ENCODE data around the gene CCDC9B. TPM values are rescaled to one million over a fixed set of nuclear protein-coding genes. Genes with fewer than 3 reads are reported as not detected.

Gene CCDC9B
- total and polyA plus RNA-seq, 2 experiments from 2014 or later: 19.6 to 33.1 TPM

GRCh38 chr15:40330368-40330836 lies 10.3 kb downstream of the CCDC9B start:
- Histone ChIP-seq H3K9me2 (ENCODE audit: insufficient read depth) (no peaks in the 10 kb centered on the region), H3K4me3 (no peak overlapping the region), H3K4me1 (ENCODE audit: insufficient read depth) (peaks cover 47% of the 10 kb centered on the region), H3K27ac (peak overlapping the region; percentile 50), H2AFZ (no peak overlapping the region), H4K20me1 (ENCODE audit: insufficient read depth) (no peaks in the 10 kb centered on the region), H3K36me3 (ENCODE audit: low read depth) (no peaks in the 10 kb centered on the region), H3K4me2 (ENCODE audit: unreplicated experiment) (no peak overlapping the region), H3K79me2 (ENCODE audit: insufficient read depth) (peaks cover 14% of the 10 kb centered on the region), H3F3A (ENCODE audit: insufficient read depth) (peaks cover 41% of the 10 kb centered on the region), H3K27me3 (replicated peaks; ENCODE audit: insufficient read depth) (no peaks in the 10 kb centered on the region), H3K9me3 (ENCODE audit: low read depth) (no peaks in the 10 kb centered on the region), H3K9ac (no peak overlapping the region)
- TF ChIP-seq EZH2phosphoT487 (IDR thresholded peaks at IDR 0.05; ENCODE audit: insufficient read depth, low read depth) (no peak), EZH2 (IDR thresholded peaks at IDR 0.05; ENCODE audit: insufficient read depth, poor library complexity, severe bottlenecking) (no peak)
- peak; percentile 64 for DNase-seq
- in situ Hi-C loops (cut with MboI): no loop called here
- WGBS, 2 experiments (ENCODE audit: low coverage in 1 of 2, low lambda C conversion rate in 2 of 2, missing lambda C conversion rate in 2 of 2): 47 to 60% methylated on average over 5 of the region's 5 CpGs

DNA sequence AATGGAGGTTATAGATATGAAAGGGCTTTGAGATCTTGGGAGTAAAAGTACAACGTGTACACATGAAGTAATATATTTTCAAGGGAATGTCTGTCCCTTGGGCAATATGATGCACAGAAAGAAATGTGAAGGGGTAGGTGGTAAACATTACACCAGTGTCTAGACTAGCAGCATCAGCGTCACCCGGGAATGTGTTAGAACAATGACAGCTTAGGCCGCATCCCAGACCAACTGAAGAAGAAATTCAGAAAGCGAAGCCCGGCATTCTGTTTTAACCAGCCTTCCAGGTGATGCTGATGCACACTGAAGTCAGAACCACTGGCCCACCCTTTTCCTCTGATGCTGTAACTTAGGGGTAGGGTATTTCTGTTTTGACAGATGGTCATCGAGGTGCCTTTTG lies 10.9 kb downstream of the CCDC9B start:
- Histone ChIP-seq H3K4me1 (ENCODE audit: insufficient read depth) (peaks cover 52% of the 10 kb centered on the region), H3F3A (ENCODE audit: insufficient read depth) (peaks cover 41% of the 10 kb centered on the region), H3K4me2 (ENCODE audit: unreplicated experiment) (no peak overlapping the region), H2AFZ (no peak overlapping the region), H3K27ac (peak overlapping the region; percentile 50), H3K79me2 (ENCODE audit: insufficient read depth) (peaks cover 20% of the 10 kb centered on the region), H3K27me3 (replicated peaks; ENCODE audit: insufficient read depth) (no peaks in the 10 kb centered on the region), H3K9ac (no peak overlapping the region), H3K4me3 (no peak overlapping the region), H3K36me3 (ENCODE audit: low read depth) (no peaks in the 10 kb centered on the region), H4K20me1 (ENCODE audit: insufficient read depth) (no peaks in the 10 kb centered on the region), H3K9me2 (ENCODE audit: insufficient read depth) (no peaks in the 10 kb centered on the region), H3K9me3 (ENCODE audit: low read depth) (no peaks in the 10 kb centered on the region)
- TF ChIP-seq EZH2 (IDR thresholded peaks at IDR 0.05; ENCODE audit: insufficient read depth, poor library complexity, severe bottlenecking) (no peak), EZH2phosphoT487 (IDR thresholded peaks at IDR 0.05; ENCODE audit: insufficient read depth, low read depth) (no peak)
- DNase-seq: peak; percentile 29
- 94 to 97% methylated on average over 7 of the region's 7 CpGs for WGBS, 2 experiments (ENCODE audit: low coverage in 1 of 2, low lambda C conversion rate in 2 of 2, missing lambda C conversion rate in 2 of 2)
- in situ Hi-C loops (cut with MboI): no loop called here

DNA sequence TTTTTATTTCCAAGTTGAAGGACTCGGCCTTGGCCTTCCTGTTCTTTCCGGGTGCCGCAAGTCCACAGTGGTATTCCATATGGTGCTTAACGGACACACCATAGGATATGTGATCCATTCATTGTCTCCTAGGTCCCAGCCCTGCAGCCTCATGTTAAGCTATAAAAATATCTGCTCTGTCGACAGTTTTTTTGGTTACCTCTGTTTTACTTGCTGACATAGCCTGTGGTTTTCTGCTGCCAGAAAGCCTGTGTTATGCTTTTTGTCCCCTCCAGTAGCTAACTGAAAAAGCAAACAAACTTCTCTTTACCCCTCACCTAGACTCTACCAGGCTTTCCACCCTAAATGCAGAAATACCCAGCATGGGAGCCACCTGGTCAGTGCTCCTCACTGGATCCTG lies 12.0 kb downstream of the CCDC9B start:
- H3K9me3 ChIP-seq (ENCODE audit: low read depth): no peaks in the 10 kb centered on the region
- no peak overlapping the region for H3K9ac ChIP-seq
- no peaks in the 10 kb centered on the region for H4K20me1 ChIP-seq (ENCODE audit: insufficient read depth)
- H3K79me2 ChIP-seq (ENCODE audit: insufficient read depth): peaks cover 25% of the 10 kb centered on the region
- H3K4me3 ChIP-seq: no peak overlapping the region
- H3K27me3 ChIP-seq (replicated peaks; ENCODE audit: insufficient read depth): no peaks in the 10 kb centered on the region
- H2AFZ ChIP-seq: no peak overlapping the region
- H3K27ac ChIP-seq: peak overlapping the region; percentile 10; the same call in 1 of the 2 replicates
- H3K4me2 ChIP-seq (ENCODE audit: unreplicated experiment): peak overlapping the region; percentile 51
- TF ChIP-seq EZH2phosphoT487 (IDR thresholded peaks at IDR 0.05; ENCODE audit: insufficient read depth, low read depth): no peak
- TF ChIP-seq EZH2 (IDR thresholded peaks at IDR 0.05; ENCODE audit: insufficient read depth, poor library complexity, severe bottlenecking): no peak
- peaks cover 41% of the 10 kb centered on the region for H3F3A ChIP-seq (ENCODE audit: insufficient read depth)
- WGBS, 2 experiments (ENCODE audit: low coverage in 1 of 2, low lambda C conversion rate in 2 of 2, missing lambda C conversion rate in 2 of 2): 72 to 86% methylated on average over 5 of the region's 5 CpGs
- H3K9me2 ChIP-seq (ENCODE audit: insufficient read depth): no peaks in the 10 kb centered on the region
- in situ Hi-C loops (cut with MboI): no loop called here
- no peaks in the 10 kb centered on the region for H3K36me3 ChIP-seq (ENCODE audit: low read depth)
- H3K4me1 ChIP-seq (ENCODE audit: insufficient read depth): peaks cover 52% of the 10 kb centered on the region
- no peak for DNase-seq

GRCh38 chr15:40328176-40328575 lies 12.6 kb downstream of the CCDC9B start:
- Histone ChIP-seq H3K9me3 (ENCODE audit: low read depth) (no peaks in the 10 kb centered on the region), H3K9me2 (ENCODE audit: insufficient read depth) (no peaks in the 10 kb centered on the region), H3K4me3 (no peak overlapping the region), H2AFZ (no peak overlapping the region), H4K20me1 (ENCODE audit: insufficient read depth) (no peaks in the 10 kb centered on the region), H3K4me1 (ENCODE audit: insufficient read depth) (peaks cover 47% of the 10 kb centered on the region), H3K79me2 (ENCODE audit: insufficient read depth) (peaks cover 25% of the 10 kb centered on the region), H3K27me3 (replicated peaks; ENCODE audit: insufficient read depth) (no peaks in the 10 kb centered on the region), H3K36me3 (ENCODE audit: low read depth) (no peaks in the 10 kb centered on the region), H3F3A (ENCODE audit: insufficient read depth) (peaks cover 41% of the 10 kb centered on the region), H3K9ac (no peak overlapping the region), H3K27ac (peak overlapping the region; percentile 10; the same call in 1 of the 2 replicates), H3K4me2 (ENCODE audit: unreplicated experiment) (peak overlapping the region; percentile 51)
- TF ChIP-seq EZH2phosphoT487 (IDR thresholded peaks at IDR 0.05; ENCODE audit: insufficient read depth, low read depth): no peak
- no peak for TF ChIP-seq EZH2 (IDR thresholded peaks at IDR 0.05; ENCODE audit: insufficient read depth, poor library complexity, severe bottlenecking)
- no peak for DNase-seq
- 80 to 86% methylated on average over 3 of the region's 3 CpGs for WGBS, 2 experiments (ENCODE audit: low coverage in 1 of 2, low lambda C conversion rate in 2 of 2, missing lambda C conversion rate in 2 of 2)
- in situ Hi-C loops (cut with MboI): no loop called here

DNA sequence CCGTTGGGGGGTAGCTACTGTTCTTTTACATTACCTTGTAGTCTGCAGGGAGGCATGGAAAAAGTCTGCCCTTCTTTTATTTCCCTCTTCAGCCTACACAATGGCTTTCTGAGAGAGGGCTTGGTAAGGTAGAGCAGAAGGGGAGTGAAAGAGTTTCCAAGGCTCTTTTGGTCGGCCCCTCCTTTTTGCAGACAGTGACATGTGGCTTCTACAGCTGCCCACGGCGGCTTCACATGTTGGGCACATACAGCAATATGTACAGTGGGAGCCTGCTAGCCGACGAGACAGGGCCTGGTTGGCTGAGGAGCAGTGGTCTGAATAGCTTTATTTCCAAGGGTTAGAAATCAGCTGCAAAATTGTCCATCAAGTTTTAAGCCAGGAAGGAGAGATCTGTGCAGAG lies 13.3 kb downstream of the CCDC9B start:
- H3K4me2 ChIP-seq (ENCODE audit: unreplicated experiment): peak overlapping the region; percentile 51
- in situ Hi-C loops (cut with MboI): no loop called here
- H3K4me1 ChIP-seq (ENCODE audit: insufficient read depth): peaks cover 45% of the 10 kb centered on the region
- no peak for TF ChIP-seq EZH2phosphoT487 (IDR thresholded peaks at IDR 0.05; ENCODE audit: insufficient read depth, low read depth)
- TF ChIP-seq EZH2 (IDR thresholded peaks at IDR 0.05; ENCODE audit: insufficient read depth, poor library complexity, severe bottlenecking): no peak
- H3K27ac ChIP-seq: no peak overlapping the region
- no peaks in the 10 kb centered on the region for H3K9me3 ChIP-seq (ENCODE audit: low read depth)
- 86 to 93% methylated on average over 6 of the region's 6 CpGs for WGBS, 2 experiments (ENCODE audit: low coverage in 1 of 2, low lambda C conversion rate in 2 of 2, missing lambda C conversion rate in 2 of 2)
- peaks cover 25% of the 10 kb centered on the region for H3K79me2 ChIP-seq (ENCODE audit: insufficient read depth)
- no peak overlapping the region for H2AFZ ChIP-seq
- no peaks in the 10 kb centered on the region for H3K9me2 ChIP-seq (ENCODE audit: insufficient read depth)
- no peaks in the 10 kb centered on the region for H4K20me1 ChIP-seq (ENCODE audit: insufficient read depth)
- H3K36me3 ChIP-seq (ENCODE audit: low read depth): no peaks in the 10 kb centered on the region
- no peak overlapping the region for H3K9ac ChIP-seq
- DNase-seq: no peak
- H3F3A ChIP-seq (ENCODE audit: insufficient read depth): peaks cover 40% of the 10 kb centered on the region
- H3K4me3 ChIP-seq: no peak overlapping the region
- no peaks in the 10 kb centered on the region for H3K27me3 ChIP-seq (replicated peaks; ENCODE audit: insufficient read depth)

All from GM23248 (cell line).